OCI-LY7 (cell line): ENCODE results near the gene CRIP3. TPM values are rescaled to one million over a fixed set of nuclear protein-coding genes. Genes with fewer than 3 reads are reported as not detected.

Experiments used
- BruUV-seq: library from RNA; stranded (reverse); fragments of 400-500 nt; replicated peaks from 2 replicates; lab custom pipeline; 2021; lab: Mats Ljungman, UMichigan
- CTCF ChIA-PET: fragments of 300-600 bp; sonication (Branson Sonifier 250); formaldehyde crosslinking; loops from one replicate; lab custom pipeline; 2022; ENCODE audit warnings: antibody characterized with exemption; ENCODE audit not compliant: unreplicated experiment; lab: Charles Lee
- POLR2A ChIA-PET: fragments of 300-600 bp; sonication (Branson Sonifier 250); formaldehyde crosslinking; loops from one replicate; lab custom pipeline; 2022; ENCODE audit warnings: antibody characterized with exemption; lab: Charles Lee
- DNase-seq: peaks from one replicate; pipeline ENCODE4 v3.0.0-alpha.2; 2015; ENCODE audit warnings: low spot score
- H2AFZ ChIP-seq: fragments of 200-600 bp; sonication (generic), shearing (Covaris generic); 2 replicates; pipeline ENCODE4 v1.6.1; 2014; ENCODE audit warnings: mild to moderate bottlenecking, antibody characterized with exemption, low read length, moderate library complexity
- H3K27ac ChIP-seq: fragments of 200-600 bp; sonication (generic); 2 replicates; pipeline ENCODE4 v1.5.1; 2014; ENCODE audit warnings: mixed run types, low read depth, mild to moderate bottlenecking, moderate library complexity, low read length, inconsistent platforms; ENCODE audit not compliant: poor library complexity, severe bottlenecking
- H3K36me3 ChIP-seq: fragments of 200-600 bp; sonication (generic); 2 replicates; pipeline ENCODE4 v1.6.1; 2014; ENCODE audit warnings: mild to moderate bottlenecking, antibody characterized with exemption, low read length, moderate library complexity, mixed read lengths; ENCODE audit not compliant: insufficient read depth
- H3K4me1 ChIP-seq: fragments of 200-600 bp; sonication (generic); 2 replicates; pipeline ENCODE4 v1.5.1; 2014; ENCODE audit warnings: mild to moderate bottlenecking, low read length; ENCODE audit not compliant: insufficient read depth, poor library complexity, severe bottlenecking
- H3K4me2 ChIP-seq: fragments of 200-600 bp; sonication (generic); 2 replicates; pipeline ENCODE4 v1.6.1; 2014; ENCODE audit warnings: mild to moderate bottlenecking, low read length
- H3K4me3 ChIP-seq: fragments of 200-600 bp; sonication (generic); 2 replicates; pipeline ENCODE4 v1.5.1; 2014; ENCODE audit warnings: mild to moderate bottlenecking, low read depth, low read length; ENCODE audit not compliant: poor library complexity, severe bottlenecking
- H3K79me2 ChIP-seq: fragments of 200-600 bp; sonication (generic); 2 replicates; pipeline ENCODE4 v1.6.1; 2016; ENCODE audit warnings: low read depth, mild to moderate bottlenecking, low read length, moderate library complexity, mixed read lengths; ENCODE audit not compliant: insufficient read depth
- H3K9me2 ChIP-seq: fragments of 200-600 bp; sonication (generic); 2 replicates; pipeline ENCODE4 v1.6.1; 2016; ENCODE audit warnings: mild to moderate bottlenecking, low read length, mixed read lengths; ENCODE audit not compliant: insufficient read depth
- H3K9me3 ChIP-seq: fragments of 200-600 bp; sonication (generic); 2 replicates; pipeline ENCODE4 v1.6.1; 2014; ENCODE audit warnings: mild to moderate bottlenecking, mixed run types, low read length, mixed read lengths
- H4K20me1 ChIP-seq: fragments of 200-600 bp; sonication (generic); 2 replicates; pipeline ENCODE4 v1.6.1; 2014; ENCODE audit warnings: mild to moderate bottlenecking, antibody characterized with exemption, low read length, moderate library complexity, mixed read lengths; ENCODE audit not compliant: insufficient read depth
- EZH2phosphoT487 ChIP-seq: fragments of 200-600 bp; sonication (generic); IDR thresholded peaks from 2 replicates; pipeline ENCODE4 v1.6.1; 2018; ENCODE audit warnings: low read depth, borderline replicate concordance, mild to moderate bottlenecking, mixed run types, antibody characterized with exemption, low read length, moderate library complexity, mixed read lengths
- intact Hi-C: fragments of 100-400 bp; cut with micrococcal nuclease; formaldehyde crosslinking; loops from one replicate; pipeline ENCODE4 v1.10.0; 2022; ENCODE audit not compliant: unreplicated experiment
- total RNA-seq, 2 experiments: library from RNA; depleted of rRNA in 1 of 2; stranded (reverse); fragments of >200 nt in 1 of 2; shearing (Covaris generic) in 1 of 2; gene quantifications; 2 replicates each; pipeline ENCODE4 v1.2.3, GENCODE V29; 2014 to 2022
- TF ChIP-seq, protein P1 (sequence below): fragments of 200-600 bp; sonication (generic); conservative IDR thresholded peaks from 2 replicates; pipeline ENCODE4 v1.5.1; 2014; ENCODE audit warnings: mild to moderate bottlenecking, antibody characterized with exemption, low read length, moderate library complexity, mixed read lengths

CRIP3 gene
- total RNA-seq, 2 experiments from 2014 or later: 1.7 to 2.9 TPM

- Histone ChIP-seq H3K79me2 (no peaks in the 10 kb centered on the region), H3K4me3 (no peak overlapping the region), H2AFZ (no peak overlapping the region), H3K36me3 (no peaks in the 10 kb centered on the region), H3K27ac (no peak overlapping the region), H3K4me2 (no peak overlapping the region), H3K9me2 (no peaks in the 10 kb centered on the region), H3K4me1 (no peaks in the 10 kb centered on the region), H4K20me1 (no peaks in the 10 kb centered on the region), H3K9me3 (no peaks in the 10 kb centered on the region)
- BruUV-seq: no TSS peak
- no peak for DNase-seq
- ChIA-PET POLR2A (no interaction called here), CTCF (no interaction called here)
- TF ChIP-seq EZH2phosphoT487: no peak
- TF ChIP-seq, protein P1, sequence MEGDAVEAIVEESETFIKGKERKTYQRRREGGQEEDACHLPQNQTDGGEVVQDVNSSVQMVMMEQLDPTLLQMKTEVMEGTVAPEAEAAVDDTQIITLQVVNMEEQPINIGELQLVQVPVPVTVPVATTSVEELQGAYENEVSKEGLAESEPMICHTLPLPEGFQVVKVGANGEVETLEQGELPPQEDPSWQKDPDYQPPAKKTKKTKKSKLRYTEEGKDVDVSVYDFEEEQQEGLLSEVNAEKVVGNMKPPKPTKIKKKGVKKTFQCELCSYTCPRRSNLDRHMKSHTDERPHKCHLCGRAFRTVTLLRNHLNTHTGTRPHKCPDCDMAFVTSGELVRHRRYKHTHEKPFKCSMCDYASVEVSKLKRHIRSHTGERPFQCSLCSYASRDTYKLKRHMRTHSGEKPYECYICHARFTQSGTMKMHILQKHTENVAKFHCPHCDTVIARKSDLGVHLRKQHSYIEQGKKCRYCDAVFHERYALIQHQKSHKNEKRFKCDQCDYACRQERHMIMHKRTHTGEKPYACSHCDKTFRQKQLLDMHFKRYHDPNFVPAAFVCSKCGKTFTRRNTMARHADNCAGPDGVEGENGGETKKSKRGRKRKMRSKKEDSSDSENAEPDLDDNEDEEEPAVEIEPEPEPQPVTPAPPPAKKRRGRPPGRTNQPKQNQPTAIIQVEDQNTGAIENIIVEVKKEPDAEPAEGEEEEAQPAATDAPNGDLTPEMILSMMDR: no peak
- intact Hi-C loops: no loop called here
Observed at GRCh38 chr6:43283905-43284304, 24.7 kb downstream of the CRIP3 start.

DNA sequence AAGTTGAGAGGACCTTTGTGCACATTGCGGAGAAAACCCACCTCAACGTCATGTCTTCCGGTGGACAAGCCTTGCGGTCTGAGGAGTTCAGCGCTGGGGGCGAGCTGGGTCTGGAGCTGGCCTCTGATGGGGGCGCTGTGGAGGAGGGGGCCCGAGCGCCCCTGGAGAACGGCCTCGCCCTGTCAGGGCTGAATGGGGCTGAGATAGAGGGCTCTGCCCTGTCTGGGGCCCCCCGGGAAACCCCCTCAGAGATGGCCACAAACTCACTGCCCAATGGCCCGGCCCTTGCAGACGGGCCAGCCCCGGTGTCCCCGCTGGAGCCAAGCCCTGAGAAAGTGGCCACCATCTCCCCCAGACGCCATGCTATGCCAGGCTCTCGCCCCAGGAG lies 25.1 kb downstream of the CRIP3 start:
- intact Hi-C loops: no loop called here
- no peaks in the 10 kb centered on the region for H3K9me3 ChIP-seq
- no peak overlapping the region for H2AFZ ChIP-seq
- TF ChIP-seq, protein P1: no peak
- no peak for TF ChIP-seq EZH2phosphoT487
- ChIA-PET POLR2A (no interaction called here), CTCF (no interaction called here)
- DNase-seq: no peak
- H4K20me1 ChIP-seq: no peaks in the 10 kb centered on the region
- H3K4me2 ChIP-seq: no peak overlapping the region
- no peak overlapping the region for H3K4me3 ChIP-seq
- H3K4me1 ChIP-seq: no peaks in the 10 kb centered on the region
- no TSS peak for BruUV-seq
- H3K27ac ChIP-seq: no peak overlapping the region
- no peaks in the 10 kb centered on the region for H3K79me2 ChIP-seq
- H3K36me3 ChIP-seq: no peaks in the 10 kb centered on the region
- H3K9me2 ChIP-seq: no peaks in the 10 kb centered on the region

- Histone ChIP-seq H4K20me1 (no peaks in the 10 kb centered on the region), H3K36me3 (no peaks in the 10 kb centered on the region), H3K9me2 (no peaks in the 10 kb centered on the region), H3K9me3 (no peaks in the 10 kb centered on the region), H3K4me3 (no peak overlapping the region), H3K27ac (no peak overlapping the region), H3K79me2 (no peaks in the 10 kb centered on the region), H3K4me1 (no peaks in the 10 kb centered on the region), H2AFZ (no peak overlapping the region), H3K4me2 (no peak overlapping the region)
- intact Hi-C loops: no loop called here
- TF ChIP-seq, protein P1: no peak
- no peak for TF ChIP-seq EZH2phosphoT487
- CTCF ChIA-PET: no interaction called here
- no TSS peak for BruUV-seq
- DNase-seq: no peak
- POLR2A ChIA-PET: no interaction called here
Observed at GRCh38 chr6:43282636-43283513, 25.8 kb downstream of the CRIP3 start.
